Upper lobe of right lung (tissue), 1 donor: ENCODE results near the gene CASQ2. TPM values are rescaled to one million over a fixed set of nuclear protein-coding genes. Genes with fewer than 3 reads are reported as not detected.
A peak's percentile ranks its signal among the peaks of the same experiment; 100 is the strongest.
"Not testable (repeated sequence)": the region's sequence is repeated elsewhere in the genome, so short reads cannot be mapped to it uniquely, and the experiment has no call there.

Experiments
- ATAC-seq: fragments of 200-7000 bp; cut with Tn5 transposase; one replicate; pipeline ENCODE4 v1.9.1; 2020; ENCODE audit warnings: mild to moderate bottlenecking, moderate library complexity
- DNase-seq: peaks from one replicate; pipeline ENCODE4 v3.0.0-alpha.2; 2020
- H3K27ac ChIP-seq: fragments of 200-600 bp; one replicate; pipeline ENCODE4 v1.8.0; 2022
- H3K27me3 ChIP-seq: fragments of 200-600 bp; one replicate; pipeline ENCODE4 v1.8.0; 2022; ENCODE audit warnings: mild to moderate bottlenecking
- H3K36me3 ChIP-seq: fragments of 200-600 bp; one replicate; pipeline ENCODE4 v1.8.0; 2022
- H3K4me1 ChIP-seq: fragments of 200-600 bp; one replicate; pipeline ENCODE4 v1.8.0; 2022
- H3K4me3 ChIP-seq: fragments of 200-600 bp; one replicate; pipeline ENCODE4 v1.8.0; 2022; ENCODE audit warnings: mild to moderate bottlenecking
- H3K9me3 ChIP-seq: fragments of 200-600 bp; one replicate; pipeline ENCODE4 v1.8.0; 2022
- intact Hi-C: fragments of 100-400 bp; cut with DNase I; formaldehyde crosslinking; loops from one replicate; pipeline ENCODE4 v1.11.0; 2022
- total RNA-seq: library from RNA; stranded (reverse); fragmentation: NEBNext Ultra II Directional; extraction: Animal tissue kit (Norgen Biotek cat#: 25700); gene quantifications from one replicate; pipeline ENCODE4 v1.2.1, GENCODE V29; 2021
- TF ChIP-seq, protein P1 (sequence below): fragments of 200-600 bp; IDR thresholded peaks from one replicate; pipeline ENCODE4 v1.8.0; 2022; ENCODE audit warnings: antibody characterized with exemption
- donor health status: DM: no; HTN: yes; CAD: no; lungs with severe emphysema.

Gene CASQ2
- total RNA-seq, 1 donor from 2014 or later = 1.3 TPM

DNA sequence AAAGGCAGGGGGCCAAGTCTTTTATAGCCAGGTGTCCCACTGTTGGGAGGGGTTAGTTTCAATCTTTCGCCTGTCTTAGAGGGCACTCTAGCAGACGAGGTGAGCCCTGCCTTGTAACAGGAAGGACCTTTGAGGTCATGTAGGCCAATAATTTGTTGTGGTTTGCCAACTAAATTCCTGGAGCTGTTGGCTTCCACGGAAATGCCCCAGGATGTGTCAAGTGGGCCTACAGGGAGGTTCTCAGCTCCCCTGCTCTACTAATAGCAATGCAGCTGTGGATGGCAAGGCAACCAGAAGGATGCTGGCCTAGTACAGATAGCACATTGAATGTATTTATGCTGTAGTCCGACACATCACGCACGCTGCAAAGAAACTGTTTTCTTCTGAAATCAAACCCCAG, 22.3 kb upstream of the CASQ2 start:
- Histone ChIP-seq H3K27me3 (no peaks in the 10 kb centered on the region), H3K9me3 (no peaks in the 10 kb centered on the region), H3K4me1 (no peaks in the 10 kb centered on the region), H3K36me3 (no peaks in the 10 kb centered on the region), H3K4me3 (no peak overlapping the region), H3K27ac (no peak overlapping the region)
- TF ChIP-seq, protein P1, sequence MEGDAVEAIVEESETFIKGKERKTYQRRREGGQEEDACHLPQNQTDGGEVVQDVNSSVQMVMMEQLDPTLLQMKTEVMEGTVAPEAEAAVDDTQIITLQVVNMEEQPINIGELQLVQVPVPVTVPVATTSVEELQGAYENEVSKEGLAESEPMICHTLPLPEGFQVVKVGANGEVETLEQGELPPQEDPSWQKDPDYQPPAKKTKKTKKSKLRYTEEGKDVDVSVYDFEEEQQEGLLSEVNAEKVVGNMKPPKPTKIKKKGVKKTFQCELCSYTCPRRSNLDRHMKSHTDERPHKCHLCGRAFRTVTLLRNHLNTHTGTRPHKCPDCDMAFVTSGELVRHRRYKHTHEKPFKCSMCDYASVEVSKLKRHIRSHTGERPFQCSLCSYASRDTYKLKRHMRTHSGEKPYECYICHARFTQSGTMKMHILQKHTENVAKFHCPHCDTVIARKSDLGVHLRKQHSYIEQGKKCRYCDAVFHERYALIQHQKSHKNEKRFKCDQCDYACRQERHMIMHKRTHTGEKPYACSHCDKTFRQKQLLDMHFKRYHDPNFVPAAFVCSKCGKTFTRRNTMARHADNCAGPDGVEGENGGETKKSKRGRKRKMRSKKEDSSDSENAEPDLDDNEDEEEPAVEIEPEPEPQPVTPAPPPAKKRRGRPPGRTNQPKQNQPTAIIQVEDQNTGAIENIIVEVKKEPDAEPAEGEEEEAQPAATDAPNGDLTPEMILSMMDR = no peak
- DNase-seq = no peak
- ATAC-seq = no peak
- intact Hi-C loops = no loop called here

DNA sequence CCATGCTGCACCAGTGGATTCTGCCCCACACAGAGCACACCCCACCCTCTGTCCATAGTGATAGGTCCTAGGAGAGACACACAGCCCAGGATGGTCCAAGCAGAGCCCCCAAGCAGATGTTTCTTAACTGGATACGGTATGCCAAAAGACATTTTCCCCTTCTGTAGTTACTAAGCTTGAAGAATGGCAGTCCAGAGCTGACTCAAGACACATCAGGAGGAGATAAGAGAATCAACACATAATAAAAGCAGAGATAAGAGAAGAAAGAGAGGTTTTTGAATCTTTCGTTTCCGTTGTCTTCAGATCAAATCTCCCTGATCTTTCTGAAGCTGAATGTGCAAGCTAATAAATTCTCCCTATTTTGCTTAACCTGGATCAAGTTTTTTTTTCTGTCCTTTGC, 21.8 kb upstream of the CASQ2 start:
- DNase-seq (no peak), ATAC-seq (no peak)
- intact Hi-C loops = no loop called here
- TF ChIP-seq, protein P1 = no peak
- Histone ChIP-seq H3K9me3 (no peaks in the 10 kb centered on the region), H3K27ac (no peak overlapping the region), H3K27me3 (no peaks in the 10 kb centered on the region), H3K4me3 (no peak overlapping the region), H3K4me1 (no peaks in the 10 kb centered on the region), H3K36me3 (no peaks in the 10 kb centered on the region)

DNA sequence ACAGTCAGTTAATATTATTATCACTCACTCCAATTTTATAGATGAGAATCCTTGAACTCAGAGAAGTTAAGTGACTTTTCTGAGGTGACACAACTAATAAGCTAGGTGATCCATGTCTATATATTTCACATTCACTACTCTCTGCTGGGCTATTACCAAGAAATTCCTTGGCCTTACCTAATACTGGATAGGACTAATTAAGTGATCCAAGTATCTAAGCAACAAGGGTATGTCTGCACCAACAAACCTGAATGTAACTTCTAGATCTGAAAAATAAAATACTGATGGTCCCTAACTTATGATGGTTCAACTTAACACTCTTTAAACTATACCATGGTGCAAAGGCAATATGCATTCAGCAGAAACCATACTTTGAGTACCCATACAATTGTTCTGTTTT, 14.8 kb upstream of the CASQ2 start:
- Histone ChIP-seq H3K4me3 (no peak overlapping the region), H3K36me3 (no peaks in the 10 kb centered on the region), H3K27ac (no peak overlapping the region), H3K27me3 (no peaks in the 10 kb centered on the region), H3K4me1 (no peaks in the 10 kb centered on the region), H3K9me3 (no peaks in the 10 kb centered on the region)
- intact Hi-C loops = no loop called here
- TF ChIP-seq, protein P1 = no peak
- no peak for DNase-seq
- no peak for ATAC-seq

DNA sequence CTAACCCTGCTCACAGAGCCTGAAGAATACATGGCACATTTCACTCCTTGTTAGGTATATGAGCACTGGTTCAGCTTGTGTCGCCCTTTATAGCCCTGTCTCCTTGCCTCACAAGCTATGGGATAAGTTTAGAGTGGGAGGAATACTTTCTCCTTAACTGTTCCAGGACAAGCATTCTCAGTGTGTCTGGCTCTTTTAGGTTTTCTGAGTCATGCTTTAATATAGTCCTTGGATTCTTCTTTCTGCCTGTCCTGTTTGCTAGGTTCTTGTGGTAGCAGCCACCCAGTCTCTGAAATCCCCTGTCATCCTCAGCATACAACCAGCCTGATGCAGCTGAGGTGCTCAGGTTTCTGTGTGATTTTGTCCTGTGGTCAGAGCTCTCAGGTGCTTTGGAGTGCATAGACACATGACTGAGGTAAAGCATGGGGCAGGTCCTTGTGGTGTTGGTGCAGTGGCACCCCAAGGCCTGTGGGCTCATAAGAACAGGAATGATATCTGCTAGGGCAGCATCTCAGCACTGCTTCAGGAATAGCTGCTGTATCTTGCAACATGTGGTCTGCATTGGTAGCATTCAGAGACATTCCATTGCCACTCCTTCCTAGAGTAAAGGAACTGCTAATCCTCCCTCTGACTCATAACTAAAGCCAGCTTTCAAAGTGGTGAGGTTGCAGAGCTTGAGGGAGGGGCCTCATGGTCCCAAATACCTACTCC, 14.2 kb upstream of the CASQ2 start:
- DNase-seq = no peak
- TF ChIP-seq, protein P1 = no peak
- no peaks in the 10 kb centered on the region for H3K36me3 ChIP-seq
- intact Hi-C loops = no loop called here
- no peaks in the 10 kb centered on the region for H3K27me3 ChIP-seq
- no peaks in the 10 kb centered on the region for H3K9me3 ChIP-seq
- no peak overlapping the region for H3K27ac ChIP-seq
- ATAC-seq = peak; percentile 87
- H3K4me3 ChIP-seq = no peak overlapping the region
- no peaks in the 10 kb centered on the region for H3K4me1 ChIP-seq

DNA sequence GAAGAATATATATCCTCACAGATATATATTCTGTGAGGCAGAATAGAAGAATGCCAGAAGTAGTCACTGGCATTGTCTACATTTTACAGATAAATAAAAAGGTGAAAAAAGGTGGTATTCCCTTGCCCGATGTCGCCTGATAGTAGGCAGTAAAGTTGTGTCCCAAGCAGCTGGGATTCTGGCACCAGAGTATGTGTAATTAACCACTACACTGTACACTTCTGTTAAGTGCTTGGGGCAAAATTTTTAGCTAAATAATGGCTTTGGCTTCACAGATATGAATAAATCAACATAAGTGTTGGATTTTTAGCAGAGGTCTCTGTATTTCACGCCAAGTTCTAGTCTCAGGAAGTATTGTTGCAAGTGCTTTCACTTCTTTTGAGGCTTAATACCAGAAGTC, 13.3 kb upstream of the CASQ2 start:
- H3K9me3 ChIP-seq = no peaks in the 10 kb centered on the region
- no peaks in the 10 kb centered on the region for H3K36me3 ChIP-seq
- H3K4me3 ChIP-seq = no peak overlapping the region
- intact Hi-C loops = no loop called here
- TF ChIP-seq, protein P1 = no peak
- H3K27ac ChIP-seq = no peak overlapping the region
- ATAC-seq = no peak
- no peak for DNase-seq
- H3K4me1 ChIP-seq = no peaks in the 10 kb centered on the region
- no peaks in the 10 kb centered on the region for H3K27me3 ChIP-seq

DNA sequence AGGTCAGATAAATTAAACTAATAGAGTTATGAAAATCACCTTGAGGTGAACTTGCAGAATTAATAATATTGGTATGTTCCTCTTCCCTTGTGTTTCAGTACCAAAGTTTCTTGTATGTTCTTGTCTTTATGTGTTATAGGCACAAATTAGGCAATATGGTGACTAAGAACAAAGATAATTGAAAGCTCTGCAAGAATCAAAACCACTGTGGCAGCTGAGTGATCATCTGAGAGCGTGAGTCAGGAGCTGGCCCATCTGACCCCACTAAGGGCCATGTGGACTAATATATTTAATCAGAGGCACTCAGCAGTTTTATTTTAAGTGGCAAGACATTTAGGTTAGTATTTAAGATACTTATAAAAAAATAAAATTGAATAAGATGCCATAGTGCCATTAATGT, 12.8 kb upstream of the CASQ2 start:
- no peaks in the 10 kb centered on the region for H3K36me3 ChIP-seq
- no peaks in the 10 kb centered on the region for H3K4me1 ChIP-seq
- ATAC-seq = no peak
- TF ChIP-seq, protein P1 = no peak
- intact Hi-C loops = no loop called here
- no peak for DNase-seq
- H3K4me3 ChIP-seq = no peak overlapping the region
- H3K27ac ChIP-seq = no peak overlapping the region
- H3K27me3 ChIP-seq = no peaks in the 10 kb centered on the region
- no peaks in the 10 kb centered on the region for H3K9me3 ChIP-seq

DNA sequence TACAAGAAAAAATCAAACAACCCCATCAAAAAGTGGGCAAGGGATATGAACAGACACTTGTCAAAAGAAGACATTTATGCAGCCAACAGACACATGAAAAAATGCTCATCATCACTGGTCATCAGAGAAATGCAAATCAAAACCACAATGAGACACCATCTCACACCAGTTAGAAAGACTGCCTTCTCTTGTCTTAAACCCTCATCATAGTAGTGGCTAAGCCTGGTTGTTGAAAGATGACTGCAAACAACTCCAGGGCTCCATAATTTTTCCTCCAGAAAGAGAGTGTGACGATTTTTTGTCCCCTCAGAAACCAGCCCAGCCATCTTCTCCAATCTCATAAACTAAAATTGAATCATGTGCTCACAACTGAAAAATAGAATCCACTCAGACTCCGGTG, 12.1 kb upstream of the CASQ2 start:
- H3K36me3 ChIP-seq, H3K27ac ChIP-seq, H3K27me3 ChIP-seq, DNase-seq, H3K4me1 ChIP-seq, ATAC-seq, H3K4me3 ChIP-seq, intact Hi-C loops, H3K9me3 ChIP-seq: not testable (repeated sequence)

DNA sequence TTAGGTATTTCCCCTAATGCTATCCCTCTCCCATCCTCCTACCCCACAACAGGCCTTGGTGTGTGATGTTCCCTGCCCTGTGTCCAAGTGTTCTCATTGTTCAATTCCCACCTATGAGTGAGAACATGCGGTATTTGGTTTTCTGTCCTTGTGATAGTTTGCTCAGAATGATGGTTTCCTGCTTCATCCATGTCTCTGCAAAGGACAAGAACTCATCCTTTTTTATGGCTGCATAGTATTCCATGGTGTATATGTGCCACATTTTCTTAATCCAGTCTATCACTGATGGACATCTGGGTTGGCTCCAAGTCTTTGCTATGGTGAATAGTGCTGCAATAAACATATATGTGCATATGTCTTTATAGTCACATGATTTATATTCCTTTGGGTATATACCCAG, 10.6 kb upstream of the CASQ2 start:
- H3K27ac ChIP-seq, ATAC-seq, DNase-seq, H3K36me3 ChIP-seq, H3K9me3 ChIP-seq, H3K4me1 ChIP-seq, H3K27me3 ChIP-seq, H3K4me3 ChIP-seq: not testable (repeated sequence)
- intact Hi-C loops = loop anchor here (10.0 kb wide), 1 partner anchor 174 kb away; no protein-coding TSS in a partner anchor
